Measurements from ENCODE around the gene GORAB.

GORAB gene

GRCh38 chr1:170601866-170602265 is 69.9 kb downstream of the GORAB start:
- H3K9ac ChIP-seq (ENCODE audit: low read depth in 1 of 2, low read length in 2 of 2): no peak overlapping the region
- H3K27ac ChIP-seq (ENCODE audit: low read depth in 2 of 2, low read length in 2 of 2): no peak overlapping the region
- H3K4me1 ChIP-seq (ENCODE audit: control insufficient read depth in 2 of 2, insufficient read depth in 2 of 2, low read length in 2 of 2): no peaks in the 10 kb centered on the region
- H3K27me3 ChIP-seq (ENCODE audit: control insufficient read depth in 2 of 2, insufficient read depth in 2 of 2, low read length in 2 of 2): no peaks in the 10 kb centered on the region
- H3K36me3 ChIP-seq (ENCODE audit: control insufficient read depth in 2 of 2, insufficient read depth in 2 of 2, low read length in 2 of 2): no peaks in the 10 kb centered on the region
- peaks cover 0 to 4% of the 10 kb centered on the region in 2 donors for H3K9me3 ChIP-seq (ENCODE audit: control insufficient read depth in 2 of 2, low read length in 2 of 2)
- no peak overlapping the region for H3K4me3 ChIP-seq (ENCODE audit: low read length in 2 of 2)
